SIG-M5 treated with dmso at 0.1 percent for 504 hours (cell line): ENCODE measurements around the gene CDRT4.

ENCODE experiments used
- DNase-seq: peaks from one replicate; lab custom pipeline; 2025; ENCODE audit not compliant: unreplicated experiment; lab: John Stamatoyannopoulos, UW

CDRT4 gene

GRCh38 chr17:15492791-15493692, 25.6 kb upstream of the CDRT4 start:
- DNase-seq = no peak

GRCh38 chr17:15492186-15492585, 24.8 kb upstream of the CDRT4 start:
- DNase-seq = no peak

- no peak for DNase-seq
Measured at GRCh38 chr17:15490634-15491261, 23.3 kb upstream of the CDRT4 start.

- DNase-seq = no peak
Measured at GRCh38 chr17:15488557-15488956, 21.1 kb upstream of the CDRT4 start.

- no peak for DNase-seq
Measured at GRCh38 chr17:15485045-15485444, 17.6 kb upstream of the CDRT4 start.

- DNase-seq = no peak
Measured at GRCh38 chr17:15483431-15483830, 16.0 kb upstream of the CDRT4 start.

- DNase-seq = no peak
Measured at GRCh38 chr17:15482476-15482875, 15.1 kb upstream of the CDRT4 start.

GRCh38 chr17:15481481-15481880, 14.1 kb upstream of the CDRT4 start:
- no peak for DNase-seq

GRCh38 chr17:15480204-15480603, 12.8 kb upstream of the CDRT4 start:
- DNase-seq = no peak

- no peak for DNase-seq
Measured at GRCh38 chr17:15479703-15480102, 12.3 kb upstream of the CDRT4 start.

GRCh38 chr17:15478845-15479244, 11.4 kb upstream of the CDRT4 start:
- no peak for DNase-seq

- no peak for DNase-seq
Measured at GRCh38 chr17:15475631-15476354, 8.4 kb upstream of the CDRT4 start.

GRCh38 chr17:15472891-15473290, 5.5 kb upstream of the CDRT4 start:
- no peak for DNase-seq

GRCh38 chr17:15470536-15470935, 3.1 kb upstream of the CDRT4 start:
- DNase-seq = no peak

- no peak for DNase-seq
Measured at GRCh38 chr17:15469260-15469659, 1.8 kb upstream of the CDRT4 start.

GRCh38 chr17:15468126-15468525, 705 bp upstream of the CDRT4 start:
- DNase-seq = no peak

- DNase-seq = no peak
Measured at GRCh38 chr17:15466131-15466530, 1.3 kb downstream of the CDRT4 start.

- DNase-seq = no peak
Measured at GRCh38 chr17:15465045-15465701, 2.2 kb downstream of the CDRT4 start.

- DNase-seq = no peak
Measured at GRCh38 chr17:15464231-15464985, 3.0 kb downstream of the CDRT4 start.

- no peak for DNase-seq
Measured at GRCh38 chr17:15462976-15463772, 4.2 kb downstream of the CDRT4 start.
